ENCODE measurements around the gene C11orf68. TPM values are rescaled to one million over a fixed set of nuclear protein-coding genes. Genes with fewer than 3 reads are reported as not detected.

The C11orf68 gene
- total and polyA plus RNA-seq, 10 donors, result 22.0 to 44.9 (median 33.2) TPM

GRCh38 chr11:65946655-65947054, 27.8 kb upstream of the C11orf68 start:
- H3K9me3 ChIP-seq, result no peaks in the 10 kb centered on the region
- no peak overlapping the region for H3K27ac ChIP-seq
- H3K4me1 ChIP-seq, result peaks cover 0 to 5% (median 2%) of the 10 kb centered on the region in 6 donors
- TF ChIP-seq POLR2AphosphoS5 (IDR thresholded peaks at IDR 0.05) (no peak), POLR2A (IDR thresholded peaks at IDR 0.05) (no peak), CTCF (IDR thresholded peaks at IDR 0.05 in 8 of 11, conservative IDR thresholded peaks at IDR 0.05 in 3 of 11) (no peak)
- intact Hi-C loops (cut with DNase I; ENCODE audit: low total_unique reads), result no loop called here
- no peaks in the 10 kb centered on the region for H3K36me3 ChIP-seq
- peaks cover 0 to 3% (median 0%) of the 10 kb centered on the region in 7 donors for H3K27me3 ChIP-seq (replicated peaks in 1 of 7)
- DNase-seq, result no peak
- WGBS, 5 donors, result 78 to 93% (median 89%) methylated on average over 2 to 4 of the region's 4 CpGs
- H3K4me3 ChIP-seq, result no peak overlapping the region

- no peak for TF ChIP-seq POLR2A (IDR thresholded peaks at IDR 0.05)
- no peak for TF ChIP-seq POLR2AphosphoS5 (IDR thresholded peaks at IDR 0.05)
- no peak for TF ChIP-seq CTCF (IDR thresholded peaks at IDR 0.05 in 8 of 11, conservative IDR thresholded peaks at IDR 0.05 in 3 of 11)
- intact Hi-C loops (cut with DNase I; ENCODE audit: low total_unique reads), result no loop called here
- 85 to 89% (median 88%) methylated on average over 11 of the region's 11 CpGs for WGBS, 5 donors
These were observed 27.2 kb upstream of the C11orf68 start for GRCh38 chr11:65945941-65946558.

GRCh38 chr11:65945430-65945911, 26.6 kb upstream of the C11orf68 start, which contains the start of gene TSGA10IP:
Gene TSGA10IP, plus strand, starts transcription at chr11:65945480. Its CDS starts 196 bp downstream, at chr11:65945676.
- Histone ChIP-seq H3K36me3 (no peaks in the 10 kb centered on the region), H3K9me3 (no peaks in the 10 kb centered on the region), H3K4me1 (peaks cover 0 to 17% (median 7%) of the 10 kb centered on the region in 6 donors), H3K27ac (no peak within 1 kb of the TSS), H3K4me3 (no peak within 1 kb of the TSS), H3K27me3 (replicated peaks in 1 of 7) (peaks cover 0 to 3% (median 0%) of the 10 kb centered on the region in 7 donors)
- WGBS, 5 donors, result 65 to 86% (median 81%) methylated on average over 9 to 13 of the region's 13 CpGs
- intact Hi-C loops (cut with DNase I; ENCODE audit: low total_unique reads), result no loop called here
- DNase-seq, result no peak
- TF ChIP-seq POLR2A (IDR thresholded peaks at IDR 0.05) (no peak), POLR2AphosphoS5 (IDR thresholded peaks at IDR 0.05) (no peak), CTCF (IDR thresholded peaks at IDR 0.05 in 8 of 11, conservative IDR thresholded peaks at IDR 0.05 in 3 of 11) (no peak)

More at GRCh38 chr11:65945941-65946558, 27.2 kb upstream of the C11orf68 start:
- no peaks in the 10 kb centered on the region for H3K9me3 ChIP-seq
- no peaks in the 10 kb centered on the region for H3K36me3 ChIP-seq
- no peak for DNase-seq
- no peak overlapping the region for H3K27ac ChIP-seq
- no peak overlapping the region for H3K4me3 ChIP-seq
- peaks cover 0 to 11% (median 5%) of the 10 kb centered on the region in 6 donors for H3K4me1 ChIP-seq
- H3K27me3 ChIP-seq (replicated peaks in 1 of 7), result peaks cover 0 to 3% (median 0%) of the 10 kb centered on the region in 7 donors

GRCh38 chr11:65944767-65945166, 25.9 kb upstream of the C11orf68 start:
- no peak for TF ChIP-seq CTCF (IDR thresholded peaks at IDR 0.05 in 8 of 11, conservative IDR thresholded peaks at IDR 0.05 in 3 of 11)
- no peak for TF ChIP-seq POLR2AphosphoS5 (IDR thresholded peaks at IDR 0.05)
- no peak for TF ChIP-seq POLR2A (IDR thresholded peaks at IDR 0.05)
- no peaks in the 10 kb centered on the region for H3K36me3 ChIP-seq
- WGBS, 5 donors, result 82 to 93% (median 86%) methylated on average over 6 to 8 of the region's 8 CpGs
- intact Hi-C loops (cut with DNase I; ENCODE audit: low total_unique reads), result no loop called here
- H3K4me1 ChIP-seq, result peaks cover 0 to 17% (median 7%) of the 10 kb centered on the region in 6 donors
- H3K27me3 ChIP-seq (replicated peaks in 1 of 7), result peaks cover 0 to 3% (median 0%) of the 10 kb centered on the region in 7 donors
- no peak overlapping the region for H3K4me3 ChIP-seq
- no peak overlapping the region for H3K27ac ChIP-seq
- no peak for DNase-seq
- H3K9me3 ChIP-seq, result no peaks in the 10 kb centered on the region
